ENCODE results near the gene HPCAL1.

HPCAL1 gene

DNA sequence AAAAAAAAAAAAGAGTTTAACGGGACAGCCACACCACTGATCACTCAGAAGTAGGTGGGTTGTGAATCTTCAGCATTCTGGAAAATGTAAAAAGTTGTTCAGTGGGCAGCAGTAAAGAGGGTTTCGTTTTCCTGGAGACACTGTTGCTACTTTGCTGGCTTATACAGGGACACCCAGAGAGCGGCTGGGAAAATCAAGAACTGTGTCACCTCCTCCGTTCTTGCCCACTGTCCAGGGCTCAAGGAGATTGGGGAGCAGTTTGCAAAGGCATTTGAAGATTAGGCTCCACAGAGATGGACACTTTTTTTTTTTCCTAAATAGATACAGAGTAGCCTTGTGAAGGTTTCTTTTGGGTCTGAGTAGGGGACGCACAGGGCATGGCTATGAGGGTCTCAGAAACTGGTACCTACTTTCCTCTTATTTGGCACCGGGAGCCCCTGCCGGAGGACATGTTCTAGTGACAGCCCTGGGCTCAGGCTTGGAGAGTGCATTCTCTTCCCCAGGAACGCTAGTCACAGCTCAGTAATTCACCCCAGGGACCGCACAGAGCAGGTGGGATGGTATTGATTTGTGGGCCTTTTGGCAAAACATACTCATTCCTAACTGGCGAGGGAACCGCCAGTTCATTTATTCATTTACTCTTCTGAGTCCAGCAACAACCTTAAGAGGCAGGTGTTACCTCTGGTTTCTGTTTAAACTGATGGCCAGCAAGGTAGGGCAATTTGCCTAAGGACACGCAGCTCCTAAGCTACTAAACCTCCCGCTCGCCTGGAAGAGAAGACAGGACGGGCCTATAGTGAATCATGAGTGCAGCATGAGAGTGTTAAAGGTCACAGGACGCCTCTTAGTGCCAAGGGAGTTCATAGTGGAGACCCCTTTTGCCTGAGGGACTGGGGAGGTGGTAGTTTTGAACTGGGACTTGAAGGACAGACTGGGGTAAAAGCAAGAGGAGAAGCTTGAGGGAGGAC is 53.1 kb downstream of the HPCAL1 start:
- no peak for DNase-seq (ENCODE audit: low read depth in 2 of 2)

DNA sequence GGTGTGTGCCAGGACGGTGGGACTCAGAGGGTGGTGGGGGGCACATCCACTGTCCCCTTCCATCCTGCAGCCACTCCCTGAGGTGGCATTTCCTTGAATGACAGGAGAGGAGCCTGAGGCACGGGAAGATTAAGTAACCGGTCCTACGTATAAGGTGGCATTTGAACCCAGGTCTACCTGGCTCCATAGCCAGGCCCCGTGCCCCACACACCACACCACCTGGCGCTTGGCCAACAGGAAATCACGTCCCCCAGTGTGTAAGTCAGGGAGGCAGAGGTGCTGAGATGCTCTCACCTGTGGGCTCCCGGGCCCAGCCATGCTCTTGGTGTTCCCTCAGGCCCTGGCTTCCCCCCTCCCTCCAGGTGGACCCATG is 53.7 kb downstream of the HPCAL1 start:
- no peak for DNase-seq (ENCODE audit: low read depth in 2 of 2)

DNA sequence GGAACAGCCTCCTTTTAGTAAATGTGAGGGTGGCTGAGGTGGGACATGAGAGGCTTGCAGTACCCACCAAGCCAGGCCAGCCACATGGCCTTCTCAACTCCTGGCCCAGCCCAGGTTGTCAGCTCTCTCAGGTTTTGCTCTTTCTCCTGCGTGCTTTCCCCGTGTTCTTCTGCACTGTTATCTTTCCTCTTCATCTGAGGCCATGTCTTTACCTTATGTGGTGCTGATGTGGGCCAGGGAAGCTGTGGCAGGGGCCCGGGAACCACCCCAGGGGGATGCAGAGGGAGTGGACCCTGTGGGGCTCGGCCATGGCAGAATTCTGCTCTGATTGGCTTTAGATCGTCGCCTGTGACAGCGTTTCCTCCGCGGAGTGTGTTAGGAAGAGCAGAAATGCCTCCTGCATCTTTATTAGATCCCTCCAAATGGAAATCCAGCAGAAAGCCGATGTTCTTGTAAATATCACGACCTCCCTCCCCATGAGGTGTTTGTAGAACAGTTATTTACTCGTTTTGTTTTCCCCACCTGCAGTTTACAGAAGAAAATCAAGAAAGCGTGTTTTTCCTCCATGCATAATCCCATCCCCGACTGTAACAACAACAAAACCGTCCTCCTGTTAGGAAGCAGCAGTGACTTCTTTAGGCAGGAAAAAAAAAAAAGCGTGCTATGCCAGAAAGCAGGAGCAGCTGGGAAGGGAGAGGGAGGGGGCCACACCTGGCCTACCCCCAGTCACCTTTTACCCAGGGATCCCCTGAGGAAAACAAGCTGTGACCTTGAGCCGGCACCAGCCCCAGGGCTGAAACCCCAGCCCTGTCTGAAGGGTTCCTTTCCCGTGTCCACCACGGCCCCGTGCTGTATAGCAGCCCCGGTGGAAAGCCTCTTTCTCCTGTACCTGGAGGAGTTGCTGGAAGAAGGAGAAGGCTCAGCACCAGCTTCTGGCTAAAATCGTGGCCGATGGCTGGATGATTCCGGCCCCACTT is 54.8 kb downstream of the HPCAL1 start:
- DNase-seq (ENCODE audit: low read depth in 2 of 2): no peak

DNA sequence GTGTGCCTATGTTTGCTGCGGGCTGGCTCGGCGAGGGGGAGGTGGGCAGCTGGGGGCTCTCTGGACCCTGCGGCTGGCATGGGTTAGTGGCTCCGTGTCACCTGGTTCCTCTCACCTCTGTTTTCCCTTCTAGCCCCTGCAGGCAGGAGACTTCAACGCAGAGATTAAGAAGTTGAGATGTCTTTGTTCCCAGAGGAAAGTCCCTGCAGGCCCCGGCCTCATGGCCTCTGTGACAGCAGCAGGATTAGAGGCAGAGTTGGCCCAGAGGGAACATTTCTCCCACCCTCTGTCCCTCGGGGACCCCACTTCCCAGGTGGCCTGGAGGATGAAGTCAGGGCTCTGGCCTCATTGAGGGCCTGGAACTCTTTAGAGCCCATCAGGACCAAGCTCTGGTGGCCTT is 56.5 kb downstream of the HPCAL1 start:
- DNase-seq (ENCODE audit: low read depth in 2 of 2): no peak

DNA sequence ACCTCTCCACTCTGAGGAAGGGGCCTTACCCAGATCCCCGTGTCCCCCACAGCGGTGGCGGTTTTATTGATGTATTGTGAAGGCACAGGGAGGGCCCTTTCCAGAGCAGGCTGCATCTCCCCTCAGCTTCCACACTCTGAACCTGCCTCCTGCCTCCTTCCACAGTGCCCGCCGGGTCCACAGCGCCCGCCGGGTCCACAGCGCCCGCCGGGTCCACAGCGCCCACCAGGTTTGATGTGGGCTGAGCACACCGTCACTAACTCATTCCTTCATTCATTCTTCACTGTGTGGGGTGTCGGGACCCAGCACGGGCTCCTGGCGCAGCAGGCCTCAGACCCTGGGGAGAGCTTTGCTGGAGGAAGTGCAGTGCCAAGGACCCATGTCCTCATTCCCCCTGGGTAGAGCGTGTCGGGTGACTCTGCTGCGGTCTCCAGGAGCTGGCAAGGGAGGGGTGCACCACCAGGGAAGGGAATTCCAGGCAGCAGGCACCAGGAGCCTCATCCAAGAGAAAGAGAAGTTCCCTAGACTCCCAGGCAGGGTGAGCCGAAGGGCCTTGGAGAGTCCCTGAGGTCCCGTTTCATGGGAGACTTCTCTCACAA is 57.1 kb downstream of the HPCAL1 start:
- DNase-seq (ENCODE audit: low read depth in 2 of 2): no peak

DNA sequence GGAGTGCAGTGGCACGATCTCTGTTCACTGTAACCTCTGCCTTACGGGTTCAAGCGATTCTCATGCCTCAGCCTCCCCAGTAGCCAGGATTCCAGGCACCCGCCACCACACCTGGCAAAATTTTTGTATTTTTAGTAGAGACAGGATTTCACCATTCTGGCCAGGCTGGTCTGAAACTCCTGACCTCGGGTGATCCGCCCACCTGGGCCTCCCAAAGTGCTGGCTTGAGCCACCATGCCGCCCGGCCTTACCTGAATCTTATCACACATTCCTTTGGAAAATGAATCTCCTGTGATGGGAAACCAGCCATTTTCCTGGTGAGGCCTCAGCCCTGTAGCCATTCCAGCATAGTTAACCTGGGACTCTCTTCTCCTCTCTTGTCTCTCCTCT is 57.8 kb downstream of the HPCAL1 start:
- no peak for DNase-seq (ENCODE audit: low read depth in 2 of 2)

DNA sequence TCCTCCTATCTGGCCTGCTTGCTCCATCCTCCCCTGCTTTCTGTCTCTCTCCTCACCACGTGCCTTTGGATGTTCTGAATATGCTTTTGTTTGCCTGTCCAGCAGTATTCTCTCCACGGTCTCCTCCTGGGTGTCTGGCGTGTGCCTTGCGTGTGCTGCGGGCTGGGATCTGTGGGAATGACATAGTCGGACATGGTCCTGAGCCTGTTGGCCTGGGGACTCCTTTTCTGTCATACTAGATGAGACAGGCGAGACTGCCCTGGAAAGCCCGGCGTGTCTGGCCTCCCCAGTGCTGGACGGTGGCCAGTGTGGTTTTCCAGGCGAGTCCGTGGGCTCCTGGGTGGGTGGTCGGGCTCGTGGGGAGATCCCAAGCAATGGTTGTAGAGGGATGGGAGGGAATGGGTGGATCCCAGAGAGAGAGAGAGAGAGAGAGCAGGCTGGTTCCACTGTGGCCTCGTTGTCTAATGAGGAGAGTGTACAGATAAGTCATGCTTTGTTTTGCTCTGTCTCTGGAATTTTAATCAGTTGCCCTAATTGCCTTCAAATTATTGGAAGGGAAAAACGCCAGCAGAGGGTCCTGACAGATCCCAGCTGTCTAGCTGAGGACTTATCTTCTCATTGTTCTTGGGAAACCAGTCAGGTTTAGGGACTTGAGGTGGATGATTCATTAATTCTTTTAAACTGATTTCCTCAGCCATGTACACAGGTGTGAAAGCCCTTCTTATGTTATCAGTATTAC is 58.3 kb downstream of the HPCAL1 start:
- DNase-seq (ENCODE audit: low read depth in 2 of 2): no peak

DNA sequence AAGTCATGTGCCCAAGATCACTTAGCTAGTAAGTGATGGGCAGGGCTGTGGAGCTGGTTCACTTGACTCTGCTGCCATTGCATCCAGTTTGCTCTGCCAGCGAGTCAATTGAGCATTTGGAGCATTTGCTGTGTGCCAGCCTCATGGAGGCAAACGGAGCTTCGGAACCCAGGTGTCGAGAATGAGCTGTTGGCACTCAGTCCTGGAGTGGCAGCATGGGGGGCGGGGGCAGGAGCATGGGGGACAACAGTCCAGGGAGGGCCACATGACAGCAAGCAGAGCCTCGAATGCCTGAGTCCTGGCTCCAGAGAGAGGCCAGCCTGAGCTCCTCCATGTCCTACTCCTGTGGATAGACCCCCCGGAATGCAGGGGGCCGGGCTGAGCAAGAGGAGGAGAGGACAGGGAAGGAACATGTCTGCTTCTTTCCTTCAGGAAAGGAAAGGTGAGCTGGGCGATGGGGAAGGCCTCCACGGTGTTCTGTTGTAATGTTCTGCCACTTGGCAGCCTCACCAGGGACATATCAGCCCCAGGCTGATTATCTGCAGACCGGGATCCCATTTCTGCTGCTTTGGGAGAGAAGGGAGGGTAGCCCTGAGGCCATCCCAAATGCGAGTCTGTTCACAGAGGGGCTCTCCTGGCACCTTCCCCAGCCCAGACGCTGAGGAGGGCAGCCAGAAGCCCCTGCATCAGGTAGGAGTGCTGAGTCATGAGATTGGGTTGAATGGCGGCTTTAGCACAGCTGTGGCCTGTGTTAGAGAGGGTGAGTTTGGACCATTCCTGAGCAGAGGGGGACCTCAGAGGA is 59.6 kb downstream of the HPCAL1 start:
- DNase-seq (ENCODE audit: low read depth in 2 of 2): no peak

DNA sequence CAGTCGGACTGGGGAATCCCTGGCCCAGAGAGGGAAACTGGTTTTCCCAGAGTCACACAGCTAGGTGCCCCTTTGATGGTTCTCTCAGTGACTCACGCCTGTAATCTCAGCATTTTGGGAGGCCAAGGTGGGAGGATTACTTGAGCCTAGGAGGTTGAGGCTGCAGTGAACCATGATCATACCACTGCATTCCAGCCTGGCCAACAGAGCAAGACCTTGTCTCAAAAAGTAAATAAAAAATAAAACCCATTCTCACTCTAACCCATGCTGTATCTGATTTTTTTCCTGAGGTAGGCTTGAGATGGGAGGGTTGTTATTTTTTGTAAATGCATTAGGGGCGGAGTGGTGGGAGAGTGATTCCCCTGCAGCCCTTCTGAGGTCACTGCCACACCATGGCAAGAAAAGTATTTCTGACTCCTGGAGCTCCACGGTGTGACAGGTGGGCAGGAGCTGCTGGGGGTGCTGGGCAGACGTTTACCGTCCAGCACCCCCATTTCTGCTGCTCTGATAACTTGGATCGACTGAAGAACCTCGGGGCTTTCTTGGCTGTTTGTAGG is 60.3 kb downstream of the HPCAL1 start:
- DNase-seq (ENCODE audit: low read depth in 2 of 2): no peak

DNA sequence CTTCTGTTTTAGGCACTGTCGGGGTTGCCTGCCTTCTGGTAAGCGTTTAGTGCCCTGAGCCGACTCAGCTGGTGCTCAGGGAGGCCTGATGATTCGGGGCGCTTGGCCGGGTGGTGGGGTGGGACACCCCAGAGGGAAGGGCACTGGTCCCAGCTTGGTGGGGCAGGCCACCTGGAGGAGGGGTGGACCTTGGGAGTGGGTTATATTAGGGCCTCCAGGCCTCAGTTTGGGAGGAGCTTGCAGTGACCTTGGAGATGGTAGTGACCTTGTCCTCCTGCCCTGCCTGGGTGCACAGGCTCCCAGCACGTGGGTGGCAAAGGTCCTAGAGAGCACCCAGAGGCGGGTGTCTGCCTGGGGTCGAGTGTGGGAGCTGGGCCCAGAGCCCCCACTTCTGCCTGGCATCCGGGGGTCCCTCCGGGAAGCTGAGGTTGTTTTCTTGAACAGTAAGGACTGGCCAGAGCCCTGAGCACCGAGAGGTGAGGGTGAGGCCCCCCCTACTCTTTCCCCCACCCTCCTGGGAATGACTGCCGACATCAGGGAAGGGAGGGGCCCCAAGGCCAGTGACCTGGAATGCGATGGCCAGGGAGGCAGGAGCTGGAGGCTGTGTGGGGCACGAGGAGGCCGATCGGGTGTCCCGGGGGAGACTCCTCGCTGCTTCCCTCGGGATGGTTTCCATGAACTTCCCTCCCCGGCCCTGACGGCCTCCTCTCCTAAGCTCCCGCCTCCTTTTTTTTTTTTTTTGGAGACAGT is 61.3 kb downstream of the HPCAL1 start:
- DNase-seq (ENCODE audit: low read depth in 2 of 2): no peak

DNA sequence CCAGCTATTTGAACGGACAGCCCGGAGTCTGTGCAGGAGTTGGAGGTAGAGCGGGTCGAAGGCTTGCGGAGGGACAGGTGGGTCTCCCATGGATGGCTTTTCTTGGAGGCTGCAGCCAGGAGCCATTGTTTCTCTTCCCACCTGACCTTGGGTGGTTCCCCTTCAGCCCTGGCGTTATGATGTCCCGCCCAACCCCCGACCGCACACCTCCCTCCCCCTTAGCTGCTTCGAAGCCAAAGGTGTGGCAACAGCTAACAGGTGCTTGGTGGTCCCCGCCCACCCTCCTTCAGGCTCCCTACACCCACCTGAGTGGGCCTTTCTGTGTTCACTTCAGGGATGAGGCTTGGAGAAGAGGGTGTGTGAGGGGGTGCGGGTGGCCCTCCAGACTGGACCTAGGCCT is 62.7 kb downstream of the HPCAL1 start:
- no peak for DNase-seq (ENCODE audit: low read depth in 2 of 2)

DNA sequence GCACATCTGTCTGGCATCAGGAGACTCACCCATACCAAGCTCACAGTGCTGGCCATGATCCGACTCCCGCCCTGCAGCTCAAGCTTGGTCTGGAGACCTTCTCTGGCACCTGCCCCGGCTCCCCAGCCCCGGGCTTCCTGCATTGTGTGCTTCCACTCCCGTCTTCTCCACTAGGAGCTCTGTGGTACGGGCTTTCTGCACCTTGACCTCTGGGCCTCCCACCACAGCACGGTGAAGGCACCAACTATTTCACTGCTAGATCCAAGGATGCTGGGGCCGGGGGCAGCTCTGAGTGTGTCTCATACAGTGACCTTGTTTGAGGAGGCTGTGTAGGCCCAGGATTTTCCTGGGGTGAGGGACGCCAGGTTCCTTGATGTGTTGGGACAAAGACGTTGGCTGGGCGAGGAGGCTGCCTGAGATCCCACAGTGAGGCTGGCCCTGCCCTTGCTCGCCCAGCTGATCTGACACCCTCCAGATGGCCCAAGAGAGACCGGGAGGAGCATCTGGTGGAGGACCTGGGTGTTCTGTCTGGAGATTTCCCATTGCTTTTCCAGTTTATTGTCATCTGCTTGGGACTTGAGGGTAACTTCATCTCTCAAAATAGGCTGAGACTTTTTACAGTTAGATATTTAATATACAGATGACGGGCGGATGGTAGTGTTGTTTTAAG is 64.0 kb downstream of the HPCAL1 start:
- no peak for DNase-seq (ENCODE audit: low read depth in 2 of 2)

DNA sequence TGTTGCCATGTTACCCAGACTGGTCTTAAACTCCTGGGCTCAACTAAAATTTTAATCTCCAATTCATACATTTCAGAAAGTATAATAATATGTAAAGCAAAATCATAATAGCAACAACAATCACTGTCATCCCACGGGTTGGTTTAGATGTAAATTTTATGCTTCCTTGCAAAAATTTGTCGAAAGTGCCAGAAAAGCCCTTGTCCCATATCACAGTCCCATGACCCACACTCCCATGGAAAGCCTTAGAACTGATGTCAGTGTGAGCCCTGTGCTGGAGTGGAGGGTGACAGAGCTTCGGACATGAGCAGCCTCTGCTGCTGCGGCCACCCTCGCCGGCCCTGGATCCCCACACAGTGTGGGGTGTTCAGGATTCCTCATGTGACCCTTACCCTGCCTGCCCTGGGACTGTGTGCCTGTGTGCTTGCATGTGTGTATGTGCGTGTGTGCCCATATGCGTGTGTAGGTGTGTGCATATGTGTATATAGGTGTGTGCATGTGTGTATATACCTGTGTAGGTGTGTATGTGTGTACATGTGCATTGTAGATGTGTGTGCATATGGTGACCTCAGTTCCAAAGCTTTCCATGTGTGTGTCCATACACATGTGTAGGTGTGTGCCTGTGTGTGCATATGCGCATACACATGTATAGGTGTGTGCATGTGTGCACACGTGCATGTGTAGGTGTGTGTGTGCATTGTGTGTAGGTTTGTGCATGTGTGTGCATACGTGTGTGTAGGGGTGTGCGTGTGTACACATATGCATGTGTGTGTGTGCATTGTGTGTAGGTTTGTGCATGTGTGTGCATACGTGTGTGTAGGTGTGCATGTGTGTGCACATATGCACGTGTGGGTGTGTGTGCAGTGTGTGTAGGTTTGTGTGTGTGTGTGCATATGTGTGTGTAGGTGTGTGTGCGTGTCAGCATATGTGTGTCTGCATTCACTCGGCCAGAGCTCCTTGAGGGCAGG is 65.1 kb downstream of the HPCAL1 start:
- DNase-seq (ENCODE audit: low read depth in 2 of 2): no peak

DNA sequence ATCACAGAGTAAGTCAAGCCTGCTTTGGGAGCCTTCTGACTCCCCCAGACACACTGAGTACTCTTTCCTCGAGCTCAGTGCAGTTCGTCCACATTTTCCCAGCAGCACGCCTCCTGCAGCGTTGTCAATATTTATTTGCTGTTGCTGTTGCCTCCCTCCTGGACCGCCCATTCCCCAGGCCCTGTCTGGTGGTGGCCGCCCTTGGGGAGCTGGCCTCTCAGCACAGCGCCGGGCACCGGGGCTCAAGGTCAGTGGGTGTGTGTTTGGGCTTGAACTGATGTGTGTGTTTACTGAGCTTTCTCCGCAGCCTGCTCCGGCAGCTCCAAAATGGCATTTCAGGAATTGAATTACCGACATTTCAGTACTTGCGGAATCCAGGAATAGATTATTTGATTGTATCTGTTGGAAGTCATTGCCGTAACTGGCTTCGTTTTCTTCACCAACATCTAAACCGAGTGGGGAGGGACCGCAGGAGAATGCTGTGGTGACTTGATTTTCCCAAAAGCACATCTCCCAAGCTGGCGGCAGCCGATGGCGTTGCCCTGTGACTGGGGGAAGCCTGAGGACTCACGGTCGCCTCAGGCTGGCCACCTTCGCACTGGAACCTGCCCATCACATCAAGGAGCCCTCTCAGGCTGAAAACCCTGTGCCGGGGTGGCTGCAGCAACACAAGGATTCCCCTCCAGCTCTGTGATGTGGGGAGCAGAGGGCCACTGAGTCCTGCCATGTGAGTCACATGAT is 66.0 kb downstream of the HPCAL1 start:
- DNase-seq (ENCODE audit: low read depth in 2 of 2): no peak

DNA sequence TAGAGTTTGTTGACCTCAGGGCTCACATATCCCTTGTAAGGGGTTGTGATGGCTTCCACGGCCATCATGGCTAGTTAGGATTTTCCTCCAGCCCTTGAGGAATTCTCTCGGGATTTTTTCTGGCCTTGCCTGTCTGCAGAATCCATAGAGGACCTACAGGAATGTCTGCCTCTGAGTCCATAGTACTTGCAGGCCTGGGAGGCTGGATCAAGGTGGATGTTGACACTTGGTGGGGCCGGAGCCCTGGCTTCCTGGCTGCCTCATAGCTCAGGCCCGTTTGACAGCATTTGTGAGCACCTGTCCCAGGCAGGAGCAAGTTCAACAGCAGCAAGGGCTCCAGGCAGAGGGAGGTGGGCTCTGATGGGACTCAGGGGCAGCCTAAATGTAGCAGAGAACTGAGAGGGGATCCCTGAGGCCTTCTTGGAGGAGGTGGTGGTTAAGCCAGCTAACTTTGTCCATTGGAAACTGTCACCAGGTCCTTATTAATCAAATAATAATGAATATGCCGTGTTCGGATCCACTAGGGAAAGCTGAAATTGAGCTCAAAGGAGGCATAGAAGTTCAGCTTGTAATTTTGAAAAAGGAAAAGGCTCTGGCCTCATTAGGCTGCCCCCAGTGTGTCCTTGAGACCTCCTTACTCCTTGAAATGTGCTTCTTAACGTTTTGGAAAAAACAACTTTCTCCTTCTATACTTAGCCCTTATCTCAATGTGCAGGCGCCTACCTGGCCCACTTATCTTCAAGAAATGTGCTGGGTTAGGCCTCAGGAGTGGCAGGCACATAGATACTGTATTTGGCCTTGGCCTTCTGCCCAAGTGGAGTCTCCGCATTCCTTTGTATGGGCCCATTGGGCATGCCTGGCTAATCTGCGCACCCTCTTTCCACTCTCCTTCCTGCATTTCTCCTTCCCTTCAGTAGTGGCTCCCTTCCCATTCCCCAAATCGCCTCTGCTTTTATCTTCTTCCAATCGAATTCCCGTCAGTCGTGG is 66.9 kb downstream of the HPCAL1 start:
- DNase-seq (ENCODE audit: low read depth in 2 of 2): no peak

DNA sequence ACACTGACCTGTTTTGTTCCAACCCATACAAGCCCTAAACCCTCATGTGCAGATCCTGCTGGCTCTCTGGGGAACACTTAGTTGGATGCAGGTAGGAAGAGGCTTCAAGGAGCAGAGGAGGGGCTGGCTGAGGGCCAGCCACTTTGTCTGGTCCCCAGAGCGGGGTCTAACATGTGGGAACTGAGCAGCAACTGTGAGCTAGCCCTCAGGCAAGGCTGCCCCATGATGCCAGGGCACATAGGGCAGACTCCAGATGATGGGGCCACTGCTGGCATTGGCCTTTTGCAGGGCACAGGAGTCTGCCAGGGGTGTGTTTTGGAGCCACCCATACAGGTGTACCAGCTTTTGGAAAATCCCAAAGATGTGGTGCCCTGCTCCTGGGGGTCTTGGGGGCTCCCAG is 67.7 kb downstream of the HPCAL1 start:
- no peak for DNase-seq (ENCODE audit: low read depth in 2 of 2)

Data from stimulated activated CD4-positive, alpha-beta T cell treated with anti-CD3 and anti-CD28 coated beads, Interleukin-1b, Interleukin-23, amount 100 ng/mL, for 1 hour (primary cell).